ENCODE data around the gene PCARE.

DNA sequence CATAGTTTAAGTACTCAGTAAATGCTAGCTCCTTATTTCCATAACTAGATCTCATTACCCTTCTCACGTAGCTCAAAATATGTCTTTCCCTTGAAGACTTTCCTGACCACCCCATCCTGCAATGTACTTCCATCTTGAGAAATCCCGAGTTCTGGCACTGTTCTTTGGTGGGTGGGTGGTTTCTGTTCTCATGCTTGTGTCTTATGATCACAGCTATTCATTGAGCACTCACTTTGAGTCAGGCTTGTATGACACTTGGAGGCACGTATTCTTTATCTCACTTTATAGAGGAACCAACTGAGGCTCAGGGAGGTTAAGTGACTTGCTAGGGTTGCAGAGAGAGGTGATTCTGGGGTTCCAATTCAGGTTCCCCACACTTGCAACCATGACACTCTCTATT is 31.9 kb upstream of the PCARE start:
- TF ChIP-seq CTCF (IDR thresholded peaks at IDR 0.05) (no peak), POLR2A (IDR thresholded peaks at IDR 0.05) (no peak)
